ENCODE results near the gene DNAJC8.

DNA sequence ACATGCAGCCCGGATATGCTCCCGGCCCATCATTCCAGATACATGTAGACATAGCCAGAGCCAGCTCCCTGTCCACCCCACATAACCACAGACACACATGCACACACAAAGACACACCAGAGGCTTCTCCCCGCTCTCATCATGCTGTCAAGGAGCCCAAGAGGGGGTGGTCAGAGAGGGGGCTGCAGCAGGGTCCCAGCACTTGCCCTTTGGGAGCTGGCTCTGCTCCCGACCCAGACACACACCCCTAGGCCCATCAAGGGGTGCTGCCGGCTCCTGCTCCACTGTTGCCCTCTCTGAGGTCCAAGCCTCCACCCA, 58.9 kb downstream of the DNAJC8 start:
- TF ChIP-seq, protein P1, sequence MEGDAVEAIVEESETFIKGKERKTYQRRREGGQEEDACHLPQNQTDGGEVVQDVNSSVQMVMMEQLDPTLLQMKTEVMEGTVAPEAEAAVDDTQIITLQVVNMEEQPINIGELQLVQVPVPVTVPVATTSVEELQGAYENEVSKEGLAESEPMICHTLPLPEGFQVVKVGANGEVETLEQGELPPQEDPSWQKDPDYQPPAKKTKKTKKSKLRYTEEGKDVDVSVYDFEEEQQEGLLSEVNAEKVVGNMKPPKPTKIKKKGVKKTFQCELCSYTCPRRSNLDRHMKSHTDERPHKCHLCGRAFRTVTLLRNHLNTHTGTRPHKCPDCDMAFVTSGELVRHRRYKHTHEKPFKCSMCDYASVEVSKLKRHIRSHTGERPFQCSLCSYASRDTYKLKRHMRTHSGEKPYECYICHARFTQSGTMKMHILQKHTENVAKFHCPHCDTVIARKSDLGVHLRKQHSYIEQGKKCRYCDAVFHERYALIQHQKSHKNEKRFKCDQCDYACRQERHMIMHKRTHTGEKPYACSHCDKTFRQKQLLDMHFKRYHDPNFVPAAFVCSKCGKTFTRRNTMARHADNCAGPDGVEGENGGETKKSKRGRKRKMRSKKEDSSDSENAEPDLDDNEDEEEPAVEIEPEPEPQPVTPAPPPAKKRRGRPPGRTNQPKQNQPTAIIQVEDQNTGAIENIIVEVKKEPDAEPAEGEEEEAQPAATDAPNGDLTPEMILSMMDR (conservative IDR thresholded peaks at IDR 0.05), result no peak
- TF ChIP-seq EZH2 (IDR thresholded peaks at IDR 0.05; ENCODE audit: low read depth), result no peak
